Measurements from ENCODE around the gene SBNO2. TPM values are rescaled to one million over a fixed set of nuclear protein-coding genes. Genes with fewer than 3 reads are reported as not detected.
A peak's percentile ranks its signal among the peaks of the same experiment; 100 is the strongest.

SBNO2 gene
- total and polyA plus RNA-seq, 9 of the 15 experiments (the other 6 are each of a cell fraction or from before 2014, with no cell fraction given) = 0.01 to 46.2 (median 6.7) TPM

- TF ChIP-seq REST (IDR thresholded peaks at IDR 0.05; ENCODE audit: borderline replicate concordance) (no peak), REST (CRISPR knock-in tag; IDR thresholded peaks at IDR 0.05; ENCODE audit: low read depth) (no peak), NRF1 (conservative IDR thresholded peaks at IDR 0.05 in 1 of 2, IDR thresholded peaks at IDR 0.05 in 1 of 2) (peak; percentile 40 to 62; a peak in 3 of 4 replicates), PHF20 (IDR thresholded peaks at IDR 0.05; ENCODE audit: partially characterized antibody) (no peak), EWSR1 (IDR thresholded peaks at IDR 0.05; ENCODE audit: borderline replicate concordance, low read depth, partially characterized antibody) (no peak)
Observed at GRCh38 chr19:1079566-1080111, 94.4 kb downstream of the SBNO2 start (continued).
